ENCODE data around the gene ATP1B4.

- TF ChIP-seq CTCF (conservative IDR thresholded peaks at IDR 0.05 in 1 of 2, IDR thresholded peaks at IDR 0.05 in 1 of 2; ENCODE audit: low read depth in 1 of 2, low read length in 2 of 2) (no peak), EZH2 (IDR thresholded peaks at IDR 0.05; ENCODE audit: low read length, missing control alignments) (no peak)
Observed at GRCh38 chrX:120419463-120419862, 57.6 kb downstream of the ATP1B4 start.
